ENCODE data around the gene RAB11FIP3.

RAB11FIP3 gene

DNA sequence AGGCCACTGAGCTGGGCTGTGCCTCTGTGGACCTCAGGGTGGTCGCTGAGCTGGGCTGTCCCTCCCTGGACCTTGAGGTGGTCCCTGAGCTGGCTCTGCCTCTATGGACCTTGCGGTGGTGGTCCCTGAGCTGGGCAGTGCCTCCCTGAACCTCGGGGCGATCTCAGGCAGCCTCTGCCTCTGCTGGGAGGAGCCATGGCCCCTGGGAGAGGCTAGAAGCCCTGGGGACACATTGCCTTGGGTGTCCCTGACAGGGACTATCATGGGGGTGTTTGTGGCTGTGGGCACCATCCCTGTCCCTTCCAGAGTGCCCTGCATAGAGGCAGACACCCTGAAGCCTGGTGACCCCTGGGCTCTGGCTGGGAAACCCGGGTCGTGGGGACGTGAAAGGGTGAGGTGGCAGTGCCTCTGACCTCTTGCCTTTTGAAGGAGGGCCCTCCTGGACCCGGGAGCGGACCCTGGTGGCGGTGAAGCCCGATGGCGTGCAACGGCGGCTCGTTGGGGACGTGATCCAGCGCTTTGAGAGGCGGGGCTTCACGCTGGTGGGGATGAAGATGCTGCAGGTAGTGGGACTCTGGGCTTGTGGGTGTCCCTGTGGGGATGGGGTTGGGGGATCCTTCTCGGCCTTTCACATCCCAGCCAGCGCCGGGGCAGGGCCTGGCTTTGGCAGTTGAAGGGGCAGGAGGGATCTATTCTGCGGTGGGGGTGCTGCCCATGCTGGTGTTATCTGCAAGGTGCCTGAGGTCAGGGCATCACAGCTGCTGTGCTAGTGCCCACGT, 26.7 kb upstream of the RAB11FIP3 start:
- Histone ChIP-seq H2AK5ac (ENCODE audit: low read length, severe bottlenecking) (peak overlapping the region; percentile 9), H3K4ac (ENCODE audit: low read depth in 1 of 2, low read length in 2 of 2) (peak overlapping the region; percentile 3 to 71), H2BK5ac (ENCODE audit: low read depth, low read length, poor library complexity, severe bottlenecking) (no peak overlapping the region), H3K4me1 (ENCODE audit: control insufficient read depth, insufficient read depth, low read depth, low read length) (peaks cover 30% of the 10 kb centered on the region), H3K27me3 (ENCODE audit: control insufficient read depth in 1 of 2, insufficient read depth in 1 of 2, low read length in 2 of 2) (no peaks in the 10 kb centered on the region), H2BK120ac (ENCODE audit: low read depth, low read length) (no peak overlapping the region), H3K79me1 (replicated peaks; ENCODE audit: low read length, poor library complexity, severe bottlenecking) (peaks cover 10% of the 10 kb centered on the region), H3K18ac (ENCODE audit: low read depth in 1 of 2, low read length in 2 of 2) (peak overlapping the region in 1 of 2 experiments; percentile 50), H4K91ac (ENCODE audit: low read length) (peak overlapping the region; percentile 85), H2BK15ac (ENCODE audit: low read depth, poor library complexity, severe bottlenecking) (no peak overlapping the region), H3K9ac (ENCODE audit: low read length) (peak overlapping the region; percentile 70), H3K27ac (ENCODE audit: low read length, poor library complexity, severe bottlenecking) (no peak overlapping the region), H4K8ac (ENCODE audit: low read length) (peak overlapping the region; percentile 95), H3K9me3 (ENCODE audit: control insufficient read depth, low read length) (no peaks in the 10 kb centered on the region), H3K4me2 (ENCODE audit: low read length, poor library complexity, severe bottlenecking) (no peak overlapping the region), H3K4me3 (ENCODE audit: insufficient read depth in 1 of 2, low read depth in 1 of 2, low read length in 2 of 2) (no peak overlapping the region), H2BK12ac (ENCODE audit: low read length in 2 of 2) (no peak overlapping the region), H3K14ac (ENCODE audit: low read length in 2 of 2) (no peak overlapping the region), H2AFZ (ENCODE audit: low read depth, low read length) (no peak overlapping the region), H3K23ac (ENCODE audit: low read length in 2 of 2) (no peak overlapping the region), H3K36me3 (ENCODE audit: control insufficient read depth in 1 of 2, insufficient read depth in 2 of 2, low read depth in 1 of 2, low read length in 2 of 2) (peaks cover 15 to 23% of the 10 kb centered on the region in 2 experiments)
- WGBS, result 87% methylated on average over 24 of the region's 24 CpGs
- DNase-seq, result no peak

DNA sequence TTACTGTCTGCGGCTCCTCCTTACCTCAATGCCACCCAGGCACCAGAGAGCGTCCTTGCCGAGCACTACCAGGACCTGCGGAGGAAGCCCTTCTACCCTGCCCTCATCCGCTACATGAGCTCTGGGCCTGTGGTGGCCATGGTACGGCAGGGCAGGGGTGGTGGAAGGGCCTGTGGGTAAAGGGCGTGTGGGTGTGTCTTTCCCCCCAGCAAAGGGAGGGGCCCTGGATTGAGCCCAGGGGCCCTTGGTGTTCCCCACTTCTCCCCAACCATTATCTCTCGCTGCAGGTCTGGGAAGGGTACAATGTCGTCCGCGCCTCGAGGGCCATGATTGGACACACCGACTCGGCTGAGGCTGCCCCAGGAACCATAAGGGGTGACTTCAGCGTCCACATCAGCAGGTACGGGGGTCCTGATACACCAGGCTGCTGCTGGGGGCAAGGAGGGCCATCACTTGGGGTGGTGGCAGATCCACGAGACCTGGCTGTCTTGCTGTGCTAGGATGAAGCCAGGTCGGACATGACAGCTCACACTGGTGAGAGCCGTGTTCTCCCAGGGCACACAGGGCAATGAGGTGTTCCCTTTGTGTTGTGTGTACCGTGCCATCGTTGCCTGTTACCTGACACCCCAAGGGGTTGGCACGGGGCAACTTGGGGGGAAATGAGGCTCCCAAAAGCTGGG, 26.0 kb upstream of the RAB11FIP3 start:
- 95% methylated on average over 22 of the region's 22 CpGs for WGBS
- no peak for DNase-seq
- Histone ChIP-seq H4K8ac (ENCODE audit: low read length) (no peak overlapping the region), H4K91ac (ENCODE audit: low read length) (peak overlapping the region; percentile 14), H3K27ac (ENCODE audit: low read length, poor library complexity, severe bottlenecking) (no peak overlapping the region), H3K27me3 (ENCODE audit: control insufficient read depth in 1 of 2, insufficient read depth in 1 of 2, low read length in 2 of 2) (no peaks in the 10 kb centered on the region), H3K4me3 (ENCODE audit: insufficient read depth in 1 of 2, low read depth in 1 of 2, low read length in 2 of 2) (no peak overlapping the region), H2BK12ac (ENCODE audit: low read length in 2 of 2) (no peak overlapping the region), H3K23ac (ENCODE audit: low read length in 2 of 2) (no peak overlapping the region), H3K79me1 (replicated peaks; ENCODE audit: low read length, poor library complexity, severe bottlenecking) (peaks cover 10% of the 10 kb centered on the region), H2BK15ac (ENCODE audit: low read depth, poor library complexity, severe bottlenecking) (peak overlapping the region; percentile 52), H3K9me3 (ENCODE audit: control insufficient read depth, low read length) (no peaks in the 10 kb centered on the region), H2AFZ (ENCODE audit: low read depth, low read length) (no peak overlapping the region), H3K18ac (ENCODE audit: low read depth in 1 of 2, low read length in 2 of 2) (peak overlapping the region in 1 of 2 experiments; percentile 50), H3K9ac (ENCODE audit: low read length) (no peak overlapping the region), H2BK120ac (ENCODE audit: low read depth, low read length) (no peak overlapping the region), H3K4me2 (ENCODE audit: low read length, poor library complexity, severe bottlenecking) (no peak overlapping the region), H2BK5ac (ENCODE audit: low read depth, low read length, poor library complexity, severe bottlenecking) (no peak overlapping the region), H3K36me3 (ENCODE audit: control insufficient read depth in 1 of 2, insufficient read depth in 2 of 2, low read depth in 1 of 2, low read length in 2 of 2) (peaks cover 15 to 23% of the 10 kb centered on the region in 2 experiments), H3K4me1 (ENCODE audit: control insufficient read depth, insufficient read depth, low read depth, low read length) (peaks cover 30% of the 10 kb centered on the region), H3K4ac (ENCODE audit: low read depth in 1 of 2, low read length in 2 of 2) (no peak overlapping the region), H2AK5ac (ENCODE audit: low read length, severe bottlenecking) (no peak overlapping the region), H3K14ac (ENCODE audit: low read length in 2 of 2) (no peak overlapping the region)

DNA sequence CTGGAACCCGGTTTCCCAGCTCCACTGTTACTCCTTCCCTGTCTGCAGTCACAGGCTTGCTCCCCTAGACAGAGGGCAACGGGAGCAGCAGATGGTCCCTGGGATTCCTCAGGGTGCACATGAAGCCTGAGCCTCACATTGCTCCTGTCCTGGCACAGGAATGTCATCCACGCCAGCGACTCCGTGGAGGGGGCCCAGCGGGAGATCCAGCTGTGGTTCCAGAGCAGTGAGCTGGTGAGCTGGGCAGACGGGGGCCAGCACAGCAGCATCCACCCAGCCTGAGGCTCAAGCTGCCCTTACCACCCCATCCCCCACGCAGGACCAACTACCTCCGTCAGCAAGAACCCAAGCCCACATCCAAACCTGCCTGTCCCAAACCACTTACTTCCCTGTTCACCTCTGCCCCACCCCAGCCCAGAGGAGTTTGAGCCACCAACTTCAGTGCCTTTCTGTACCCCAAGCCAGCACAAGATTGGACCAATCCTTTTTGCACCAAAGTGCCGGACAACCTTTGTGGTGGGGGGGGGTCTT, 25.3 kb upstream of the RAB11FIP3 start:
- Histone ChIP-seq H2BK120ac (ENCODE audit: low read depth, low read length) (no peak overlapping the region), H3K79me1 (replicated peaks; ENCODE audit: low read length, poor library complexity, severe bottlenecking) (peaks cover 10% of the 10 kb centered on the region), H3K18ac (ENCODE audit: low read depth in 1 of 2, low read length in 2 of 2) (no peak overlapping the region), H4K8ac (ENCODE audit: low read length) (no peak overlapping the region), H2AK5ac (ENCODE audit: low read length, severe bottlenecking) (no peak overlapping the region), H2BK12ac (ENCODE audit: low read length in 2 of 2) (no peak overlapping the region), H3K27me3 (ENCODE audit: control insufficient read depth in 1 of 2, insufficient read depth in 1 of 2, low read length in 2 of 2) (no peaks in the 10 kb centered on the region), H3K9ac (ENCODE audit: low read length) (peak overlapping the region; percentile 91), H2BK5ac (ENCODE audit: low read depth, low read length, poor library complexity, severe bottlenecking) (no peak overlapping the region), H3K4me2 (ENCODE audit: low read length, poor library complexity, severe bottlenecking) (no peak overlapping the region), H3K4me3 (ENCODE audit: insufficient read depth in 1 of 2, low read depth in 1 of 2, low read length in 2 of 2) (peak overlapping the region in 1 of 2 experiments; percentile 85), H3K14ac (ENCODE audit: low read length in 2 of 2) (no peak overlapping the region), H3K4me1 (ENCODE audit: control insufficient read depth, insufficient read depth, low read depth, low read length) (peaks cover 30% of the 10 kb centered on the region), H3K4ac (ENCODE audit: low read depth in 1 of 2, low read length in 2 of 2) (no peak overlapping the region), H2BK15ac (ENCODE audit: low read depth, poor library complexity, severe bottlenecking) (peak overlapping the region; percentile 52), H2AFZ (ENCODE audit: low read depth, low read length) (no peak overlapping the region), H3K36me3 (ENCODE audit: control insufficient read depth in 1 of 2, insufficient read depth in 2 of 2, low read depth in 1 of 2, low read length in 2 of 2) (peaks cover 15 to 23% of the 10 kb centered on the region in 2 experiments), H4K91ac (ENCODE audit: low read length) (no peak overlapping the region), H3K9me3 (ENCODE audit: control insufficient read depth, low read length) (no peaks in the 10 kb centered on the region), H3K27ac (ENCODE audit: low read length, poor library complexity, severe bottlenecking) (no peak overlapping the region), H3K23ac (ENCODE audit: low read length in 2 of 2) (no peak overlapping the region)
- no peak for DNase-seq
- 92% methylated on average over 10 of the region's 10 CpGs for WGBS

All from mesenchymal stem cell (in vitro differentiated cells and primary cell).